NCI-H748 treated with DMSO at 0.1 percent for 48 hours (cell line): ENCODE data around the gene ATP8B4.
"Not testable (repeated sequence)": the region's sequence is repeated elsewhere in the genome, so short reads cannot be mapped to it uniquely, and the experiment has no call there.

Experiments
- DNase-seq: peaks from one replicate; lab custom pipeline; 2025; lab: John Stamatoyannopoulos, UW

Gene ATP8B4

GRCh38 chr15:50109076-50109987, 9.7 kb downstream of the ATP8B4 start:
- no peak for DNase-seq

GRCh38 chr15:50108461-50108860, 10.6 kb downstream of the ATP8B4 start:
- DNase-seq: no peak

GRCh38 chr15:50107591-50108408, 11.2 kb downstream of the ATP8B4 start:
- no peak for DNase-seq

- no peak for DNase-seq
Observed at GRCh38 chr15:50107157-50107556, 11.9 kb downstream of the ATP8B4 start.

- no peak for DNase-seq
Observed at GRCh38 chr15:50106457-50106856, 12.6 kb downstream of the ATP8B4 start.

GRCh38 chr15:50100486-50100885, 18.5 kb downstream of the ATP8B4 start:
- DNase-seq: no peak

GRCh38 chr15:50098545-50098944, 20.5 kb downstream of the ATP8B4 start:
- DNase-seq: no peak

- DNase-seq: no peak
Observed at GRCh38 chr15:50095938-50096821, 22.9 kb downstream of the ATP8B4 start.

- DNase-seq: not testable (repeated sequence)
Observed at GRCh38 chr15:50089386-50089785, 29.6 kb downstream of the ATP8B4 start.

GRCh38 chr15:50084932-50085331, 34.1 kb downstream of the ATP8B4 start:
- DNase-seq: no peak

GRCh38 chr15:50083424-50084025, 35.5 kb downstream of the ATP8B4 start:
- DNase-seq: no peak

GRCh38 chr15:50082066-50082465, 37.0 kb downstream of the ATP8B4 start:
- no peak for DNase-seq

- no peak for DNase-seq
Observed at GRCh38 chr15:50077651-50078050, 41.4 kb downstream of the ATP8B4 start.

- no peak for DNase-seq
Observed at GRCh38 chr15:50077176-50077575, 41.9 kb downstream of the ATP8B4 start.

GRCh38 chr15:50075319-50075718, 43.7 kb downstream of the ATP8B4 start:
- no peak for DNase-seq

GRCh38 chr15:50071551-50072258, 47.3 kb downstream of the ATP8B4 start:
- no peak for DNase-seq

- DNase-seq: no peak
Observed at GRCh38 chr15:50068016-50068415, 51.0 kb downstream of the ATP8B4 start.

- no peak for DNase-seq
Observed at GRCh38 chr15:50067254-50067653, 51.8 kb downstream of the ATP8B4 start.

GRCh38 chr15:50066666-50067065, 52.4 kb downstream of the ATP8B4 start:
- no peak for DNase-seq

GRCh38 chr15:50066202-50066601, 52.8 kb downstream of the ATP8B4 start:
- peak; percentile 12 for DNase-seq

- no peak for DNase-seq
Observed at GRCh38 chr15:50065279-50065678, 53.8 kb downstream of the ATP8B4 start.
